Measurements from ENCODE around the gene EYA4. TPM values are rescaled to one million over a fixed set of nuclear protein-coding genes. Genes with fewer than 3 reads are reported as not detected.
A peak's percentile ranks its signal among the peaks of the same experiment; 100 is the strongest.

Gene EYA4
- total and polyA plus RNA-seq, 2 of the 4 experiments (the other 2 are of a cell fraction): 5.7 to 11.1 TPM

GRCh38 chr6:133526436-133526835 is 285.3 kb downstream of the EYA4 start:
- no peak for DNase-seq
- no peak overlapping the region for H4K8ac ChIP-seq (ENCODE audit: low read depth in 2 of 2, low read length in 2 of 2)
- no peak overlapping the region for H2AK9ac ChIP-seq (replicated peaks; ENCODE audit: low read depth, low read length, poor library complexity)
- TF ChIP-seq RCOR1 (IDR thresholded peaks at IDR 0.05; ENCODE audit: insufficient replicate concordance, low read length) (no peak), NFE2L2 (IDR thresholded peaks at IDR 0.05; ENCODE audit: low read depth, low read length) (no peak)
- H3K27ac ChIP-seq (ENCODE audit: insufficient read depth, low read length): no peak overlapping the region
- H2AK5ac ChIP-seq (ENCODE audit: low read depth, low read length): no peak overlapping the region
- no peak overlapping the region for H3K18ac ChIP-seq (ENCODE audit: low read depth, low read length)
- no peaks in the 10 kb centered on the region; the same call in 1 of the 2 replicates for H3K9me1 ChIP-seq (ENCODE audit: insufficient read depth, low read length)
- H3K4me2 ChIP-seq (ENCODE audit: low read depth, low read length): no peak overlapping the region
- no peak overlapping the region for H2BK120ac ChIP-seq (ENCODE audit: low read depth, low read length)
- ChIA-PET POLR2A (ENCODE audit: unreplicated experiment) (no interaction called here), CTCF (no interaction called here)
- H2BK15ac ChIP-seq (ENCODE audit: low read depth, low read length): no peak overlapping the region
- no peak overlapping the region for H3K9ac ChIP-seq (ENCODE audit: low read depth, low read length)
- in situ Hi-C loops (cut with MboI; ENCODE audit: low sequenced_read_pairs) (no loop called here), intact Hi-C loops (cut with micrococcal nuclease) (no loop called here), dilution Hi-C loops (cut with HindIII; ENCODE audit: low sequenced_read_pairs, unreplicated experiment) (no loop called here)
- no peaks in the 10 kb centered on the region for H3K4me1 ChIP-seq (ENCODE audit: control insufficient read depth, insufficient read depth, low read length)
- H2AFZ ChIP-seq (replicated peaks; ENCODE audit: low read length, poor library complexity): no peak overlapping the region
- 100% methylated on average over 2 of the region's 5 CpGs; no CpG with 5 or more reads in 1 of the 2 experiments for WGBS, 2 experiments (ENCODE audit: extremely low coverage in 2 of 2, insufficient read length in 1 of 2)
- no peak overlapping the region for H2BK20ac ChIP-seq (ENCODE audit: low read depth, low read length)
- H3K79me1 ChIP-seq (ENCODE audit: low read depth in 1 of 2, low read length in 2 of 2): no peaks in the 10 kb centered on the region
- H4K20me1 ChIP-seq (ENCODE audit: insufficient read depth, low read length): no peaks in the 10 kb centered on the region
- BruUV-seq (replicated peaks): TSS peak; percentile 2
- no peak overlapping the region for H3K4me3 ChIP-seq (ENCODE audit: insufficient read depth, low read depth, low read length)
- no peak overlapping the region for H2BK5ac ChIP-seq (ENCODE audit: low read depth, low read length, poor library complexity, severe bottlenecking)
- peaks cover 8% of the 10 kb centered on the region for H3K36me3 ChIP-seq (ENCODE audit: control insufficient read depth, insufficient read depth, low read length)
- no peaks in the 10 kb centered on the region for H3K27me3 ChIP-seq (ENCODE audit: control insufficient read depth, insufficient read depth, low read length)
- no peak overlapping the region for H3K23ac ChIP-seq (ENCODE audit: low read depth, low read length)
- H3K14ac ChIP-seq (replicated peaks; ENCODE audit: low read depth, low read length): no peak overlapping the region
- H4K5ac ChIP-seq (ENCODE audit: low read depth, low read length): no peak overlapping the region
- no peak overlapping the region for H3K4ac ChIP-seq (ENCODE audit: low read depth, low read length)
- ATAC-seq (ENCODE audit: low read depth): no peak
- H3K56ac ChIP-seq (ENCODE audit: extremely low read depth, insufficient read depth, low read length): no peak overlapping the region
- H4K91ac ChIP-seq (ENCODE audit: insufficient read depth, low read depth, low read length): no peak overlapping the region
- H3K9me3 ChIP-seq (ENCODE audit: control insufficient read depth, insufficient read depth, low read length): no peaks in the 10 kb centered on the region

Data from IMR-90 (cell line).